NT2/D1 (cell line): Measurements from ENCODE around the gene TNP1.

Experiments used
- DNase-seq: peaks from one replicate; pipeline ENCODE4 v3.0.0-alpha.2; 2011; ENCODE audit warnings: low read depth, low spot score
- H3K27me3 ChIP-seq: 2 replicates; pipeline ENCODE4 v1.6.0; 2011; ENCODE audit warnings: mild to moderate bottlenecking; ENCODE audit not compliant: insufficient read length, insufficient read depth
- H3K36me3 ChIP-seq: 2 replicates; pipeline ENCODE4 v1.6.1; 2011; ENCODE audit warnings: mild to moderate bottlenecking, low read length, mixed read lengths; ENCODE audit not compliant: insufficient read depth, insufficient read length
- H3K4me1 ChIP-seq: 2 replicates; pipeline ENCODE4 v1.5.1; 2011; ENCODE audit not compliant: insufficient read depth, insufficient read length
- H3K4me3 ChIP-seq: 2 replicates; pipeline ENCODE4 v1.5.1; 2011; ENCODE audit warnings: low read depth; ENCODE audit not compliant: insufficient read length
- H3K9ac ChIP-seq: 2 replicates; pipeline ENCODE4 v1.6.0; 2011; ENCODE audit warnings: low read depth; ENCODE audit not compliant: insufficient read length
- H3K9me3 ChIP-seq: 2 replicates; pipeline ENCODE4 v1.5.1; 2011; ENCODE audit warnings: mild to moderate bottlenecking, low read length; ENCODE audit not compliant: insufficient read depth
- SUZ12 ChIP-seq: IDR thresholded peaks from 2 replicates; pipeline ENCODE4 v1.6.1; 2011; ENCODE audit not compliant: insufficient read length, insufficient read depth; ENCODE audit errors: extremely low read depth
- YY1 ChIP-seq: IDR thresholded peaks from 2 replicates; pipeline ENCODE4 v1.6.1; 2011; ENCODE audit not compliant: insufficient read length, insufficient read depth
- ZNF274 ChIP-seq: IDR thresholded peaks from 2 replicates; pipeline ENCODE4 v1.6.1; 2011; ENCODE audit warnings: mild to moderate bottlenecking, low read depth, low read length

Gene TNP1

DNA sequence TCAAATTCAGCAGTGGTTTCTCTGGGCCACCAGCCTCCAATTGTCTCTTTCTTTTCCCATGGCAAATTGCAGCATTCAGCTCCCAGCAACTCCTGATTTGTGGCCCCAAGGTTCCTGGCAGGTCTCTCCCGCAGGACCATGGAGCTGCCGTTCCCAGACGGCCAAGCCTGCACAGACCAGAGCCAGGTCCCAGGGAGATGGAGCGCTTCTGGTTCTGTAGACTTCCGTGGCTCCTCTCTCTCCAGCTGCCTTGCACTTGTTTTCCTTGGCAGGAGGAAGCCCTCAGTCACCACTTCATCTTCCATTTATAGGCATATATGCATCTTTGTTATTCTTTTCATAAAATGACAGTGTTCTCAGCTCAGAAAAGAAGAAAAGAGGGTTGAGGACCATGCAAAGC, 21.7 kb downstream of the TNP1 start:
- DNase-seq: no peak
- H3K4me1 ChIP-seq: peaks cover 4% of the 10 kb centered on the region
- TF ChIP-seq YY1 (no peak), SUZ12 (no peak), ZNF274 (no peak)
- no peak overlapping the region for H3K4me3 ChIP-seq
- H3K27me3 ChIP-seq: no peaks in the 10 kb centered on the region
- H3K9ac ChIP-seq: no peak overlapping the region
- no peaks in the 10 kb centered on the region for H3K36me3 ChIP-seq
- no peaks in the 10 kb centered on the region for H3K9me3 ChIP-seq

DNA sequence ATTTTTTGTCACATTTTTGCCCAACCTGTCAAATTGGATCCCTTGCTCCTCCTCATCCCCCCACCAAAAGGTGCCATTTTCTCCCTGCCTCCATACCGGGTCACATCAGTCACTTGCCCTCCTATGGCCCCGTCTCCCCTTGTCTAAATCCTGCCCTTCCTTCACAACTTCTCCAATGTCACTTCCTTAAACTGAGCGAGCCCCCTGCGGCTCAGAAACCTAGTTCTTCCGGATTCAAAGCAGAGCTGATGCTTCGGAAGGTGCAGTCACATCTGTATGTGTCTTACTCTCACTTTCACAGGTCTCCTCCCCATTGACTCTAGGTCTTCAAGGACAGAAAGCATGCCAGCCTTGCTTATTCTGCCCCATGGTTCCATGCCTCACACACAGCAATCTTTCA, 22.1 kb downstream of the TNP1 start:
- Histone ChIP-seq H3K4me3 (no peak overlapping the region), H3K36me3 (no peaks in the 10 kb centered on the region), H3K9me3 (no peaks in the 10 kb centered on the region), H3K27me3 (no peaks in the 10 kb centered on the region), H3K9ac (no peak overlapping the region), H3K4me1 (peaks cover 2% of the 10 kb centered on the region)
- TF ChIP-seq SUZ12 (no peak), YY1 (no peak), ZNF274 (no peak)
- no peak for DNase-seq

DNA sequence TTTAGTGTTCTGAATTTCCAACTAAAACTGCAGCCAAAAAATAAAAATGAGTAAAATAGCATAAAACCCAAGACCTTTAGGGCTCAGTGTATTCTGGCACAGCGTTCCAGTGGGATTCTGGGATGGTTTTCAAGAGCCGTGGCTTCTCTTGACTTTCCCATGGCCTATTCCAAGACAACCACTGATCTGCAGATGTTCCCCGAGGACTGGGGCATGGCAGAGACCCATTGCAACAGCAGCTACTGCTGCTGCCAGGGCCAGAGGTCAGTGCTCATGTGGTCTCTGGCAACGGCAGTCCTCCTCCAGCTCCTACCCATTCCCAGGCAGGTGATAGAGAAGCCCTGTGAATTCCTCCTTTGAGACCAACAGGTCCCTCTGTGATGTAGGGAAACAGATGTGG, 26.8 kb downstream of the TNP1 start:
- Histone ChIP-seq H3K36me3 (no peaks in the 10 kb centered on the region), H3K27me3 (no peaks in the 10 kb centered on the region), H3K4me3 (no peak overlapping the region), H3K4me1 (no peaks in the 10 kb centered on the region), H3K9me3 (no peaks in the 10 kb centered on the region), H3K9ac (no peak overlapping the region)
- no peak for DNase-seq
- TF ChIP-seq ZNF274 (no peak), SUZ12 (no peak), YY1 (no peak)

DNA sequence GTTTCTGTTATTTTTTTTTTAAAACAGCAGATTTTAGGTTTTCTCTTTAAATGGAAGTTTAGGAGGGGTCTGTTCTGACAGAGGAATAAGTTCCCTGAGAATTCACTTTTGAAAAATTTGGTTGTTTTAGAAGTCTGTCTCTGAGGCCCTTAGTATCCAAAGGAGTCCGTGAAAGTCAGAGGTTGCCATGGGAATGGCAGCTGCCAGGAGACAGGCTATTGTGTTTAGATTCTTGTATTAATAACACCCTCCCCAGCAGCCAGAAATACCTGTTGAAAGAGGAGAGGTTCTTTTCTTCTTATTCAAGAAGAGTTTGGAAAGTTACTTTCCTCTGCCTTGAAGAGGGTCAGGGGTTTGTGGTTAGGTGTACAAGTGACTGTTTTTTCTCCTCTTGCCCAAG, 29.5 kb downstream of the TNP1 start:
- no peaks in the 10 kb centered on the region for H3K9me3 ChIP-seq
- H3K27me3 ChIP-seq: no peaks in the 10 kb centered on the region
- peaks cover 4% of the 10 kb centered on the region for H3K4me1 ChIP-seq
- no peaks in the 10 kb centered on the region for H3K36me3 ChIP-seq
- DNase-seq: no peak
- TF ChIP-seq ZNF274 (no peak), YY1 (no peak), SUZ12 (no peak)
- H3K9ac ChIP-seq: no peak overlapping the region
- no peak overlapping the region for H3K4me3 ChIP-seq

DNA sequence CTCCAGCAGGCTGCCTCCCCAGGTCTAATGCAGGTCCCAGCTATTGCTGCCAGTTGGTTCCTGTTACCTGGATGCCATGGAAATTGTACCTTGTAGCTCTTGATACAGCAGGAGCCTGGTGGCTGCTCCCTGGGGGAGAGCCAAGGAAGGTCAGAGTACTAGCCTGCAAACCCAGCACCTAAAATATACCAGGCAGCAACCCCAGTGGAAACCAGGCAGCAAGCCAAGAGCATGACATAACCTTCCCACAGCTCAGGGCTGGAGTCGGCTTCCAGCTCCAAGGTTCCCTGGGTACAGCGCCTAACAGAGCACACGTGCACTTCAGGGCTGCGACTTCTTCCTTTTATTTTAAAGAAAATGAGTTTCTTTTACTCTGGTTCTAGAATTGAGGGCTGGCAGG, 30.3 kb downstream of the TNP1 start:
- no peaks in the 10 kb centered on the region for H3K36me3 ChIP-seq
- H3K27me3 ChIP-seq: no peaks in the 10 kb centered on the region
- H3K9ac ChIP-seq: no peak overlapping the region
- H3K9me3 ChIP-seq: no peaks in the 10 kb centered on the region
- no peak overlapping the region for H3K4me3 ChIP-seq
- TF ChIP-seq ZNF274 (no peak), YY1 (no peak), SUZ12 (no peak)
- H3K4me1 ChIP-seq: peaks cover 4% of the 10 kb centered on the region
- no peak for DNase-seq

DNA sequence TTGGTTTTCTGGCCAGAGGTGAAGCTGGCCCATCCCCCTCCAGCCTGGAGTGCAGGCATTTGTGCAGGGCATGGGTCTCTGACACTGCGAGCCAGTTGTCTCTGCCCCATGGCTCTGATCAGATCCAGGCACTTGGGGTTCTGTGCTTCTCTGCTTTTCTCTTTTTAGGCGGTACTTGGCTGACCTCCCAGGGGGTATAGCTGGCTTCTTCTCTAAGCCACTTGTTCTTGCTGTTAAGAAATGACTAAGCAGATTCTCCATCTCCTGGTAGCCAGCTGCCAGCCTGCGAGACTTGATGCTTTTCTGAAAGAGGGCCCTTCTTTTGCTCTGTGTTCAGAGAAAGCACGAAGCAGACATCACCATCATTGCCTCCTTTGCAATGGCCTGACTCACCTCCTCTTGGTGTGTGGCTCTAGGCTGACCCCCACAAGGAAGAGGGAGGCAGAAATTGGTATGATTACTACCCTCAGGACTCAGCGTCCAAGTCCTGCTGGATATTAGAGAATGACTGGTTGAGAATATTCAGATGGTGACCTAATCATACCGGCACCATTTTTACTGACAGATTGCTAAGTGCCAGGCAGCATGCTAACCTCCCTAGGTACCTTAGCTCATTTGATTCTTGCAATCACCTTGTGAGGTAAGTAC, 32.7 kb downstream of the TNP1 start:
- Histone ChIP-seq H3K27me3 (no peaks in the 10 kb centered on the region), H3K9me3 (no peaks in the 10 kb centered on the region), H3K4me1 (peaks cover 4% of the 10 kb centered on the region), H3K9ac (no peak overlapping the region), H3K4me3 (no peak overlapping the region), H3K36me3 (no peaks in the 10 kb centered on the region)
- DNase-seq: no peak
- no peak for TF ChIP-seq SUZ12
- no peak for TF ChIP-seq YY1
- no peak for TF ChIP-seq ZNF274

DNA sequence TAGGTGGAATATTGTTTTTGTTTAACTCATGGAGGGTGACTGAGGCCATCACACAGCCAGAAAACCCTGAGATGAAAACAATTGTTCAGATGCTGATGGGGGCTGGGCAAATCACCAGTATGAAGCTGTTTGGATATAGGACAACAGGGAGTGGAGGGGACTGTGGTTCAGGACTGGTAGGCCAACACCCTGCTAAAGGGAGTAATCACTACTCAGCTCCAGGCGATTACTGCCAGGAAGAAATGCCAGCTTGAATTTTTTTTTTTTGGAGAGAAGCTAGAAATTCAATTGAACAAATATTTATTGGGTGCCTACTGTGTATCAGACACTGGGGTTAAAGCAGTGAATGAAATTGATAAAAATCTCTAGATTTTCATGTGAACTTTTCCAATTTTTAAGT, 37.4 kb downstream of the TNP1 start:
- Histone ChIP-seq H3K36me3 (no peaks in the 10 kb centered on the region), H3K9me3 (no peaks in the 10 kb centered on the region), H3K27me3 (no peaks in the 10 kb centered on the region), H3K9ac (no peak overlapping the region), H3K4me3 (no peak overlapping the region), H3K4me1 (peaks cover 4% of the 10 kb centered on the region)
- TF ChIP-seq ZNF274: no peak
- DNase-seq: no peak

DNA sequence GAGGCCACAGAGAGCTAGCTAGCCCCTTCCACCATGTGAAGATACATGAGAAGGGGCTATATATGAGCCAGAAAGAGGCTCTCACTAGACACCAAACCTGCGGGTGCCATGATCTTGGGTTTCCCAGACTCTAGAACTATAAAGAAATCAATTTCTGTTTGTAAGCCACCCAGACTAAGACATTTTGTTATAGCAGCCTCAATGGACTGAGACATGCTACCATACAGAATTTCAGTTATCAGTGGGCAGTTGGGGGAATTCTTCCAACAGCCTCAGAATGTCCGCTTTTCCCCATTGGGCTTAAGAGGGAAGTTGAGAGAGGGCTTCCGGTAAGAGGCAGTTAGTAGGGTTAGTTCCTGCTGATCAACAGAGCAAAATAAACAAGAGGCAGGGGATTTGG, 39.2 kb downstream of the TNP1 start:
- no peaks in the 10 kb centered on the region for H3K27me3 ChIP-seq
- no peaks in the 10 kb centered on the region for H3K9me3 ChIP-seq
- DNase-seq: no peak
- no peaks in the 10 kb centered on the region for H3K36me3 ChIP-seq
- no peak overlapping the region for H3K4me3 ChIP-seq
- H3K4me1 ChIP-seq: no peaks in the 10 kb centered on the region
- H3K9ac ChIP-seq: no peak overlapping the region
- TF ChIP-seq ZNF274 (no peak), SUZ12 (no peak), YY1 (no peak)
